Fibroblast of skin of back (primary cell): ENCODE measurements around the gene CSAD. TPM values are rescaled to one million over a fixed set of nuclear protein-coding genes. Genes with fewer than 3 reads are reported as not detected.
A peak's percentile ranks its signal among the peaks of the same experiment; 100 is the strongest.

Experiments used
- DNase-seq: peaks from one replicate; pipeline ENCODE4 v3.0.0-alpha.2; 2013
- polyA plus RNA-seq, 2 experiments: library from polyadenylated mRNA; unstranded; fragments of 120-200 nt; gene quantifications; one replicate each; pipeline ENCODE4 v1.2.1, GENCODE V29; 2013; ENCODE audit not compliant: insufficient read length in 2 of 2

Gene CSAD
- 13.6 TPM for polyA plus RNA-seq (2013, experiment 1 of 2; ENCODE audit: insufficient read length)
- 10.2 TPM for polyA plus RNA-seq (2013, experiment 2 of 2; ENCODE audit: insufficient read length)

- DNase-seq = peak; percentile 98
Observed at GRCh38 chr12:53180220-53180930, at the start of gene CSAD, which contains the start of gene ZNF740. CSAD (minus strand) TSS chr12:53180925; CDS start chr12:53173470, 7,455 bp downstream. ZNF740 (plus strand) TSS chr12:53180722; CDS start chr12:53181984, 1,262 bp downstream.

GRCh38 chr12:53230108-53230845 lies 49.6 kb upstream of the CSAD start:
- DNase-seq = no peak

- no peak for DNase-seq
Observed at GRCh38 chr12:53229454-53229853, 48.7 kb upstream of the CSAD start.

- DNase-seq = no peak
Observed at GRCh38 chr12:53227836-53228235, 47.1 kb upstream of the CSAD start.

- no peak for DNase-seq
Observed at GRCh38 chr12:53227341-53227740, 46.6 kb upstream of the CSAD start.

GRCh38 chr12:53226815-53227214 lies 46.1 kb upstream of the CSAD start:
- DNase-seq = no peak

GRCh38 chr12:53225635-53226424 lies 45.1 kb upstream of the CSAD start:
- DNase-seq = no peak

GRCh38 chr12:53224897-53225634 lies 44.3 kb upstream of the CSAD start:
- no peak for DNase-seq

GRCh38 chr12:53224061-53224896 lies 43.6 kb upstream of the CSAD start:
- peak; percentile 34 for DNase-seq

- DNase-seq = peak; percentile 71
Observed at GRCh38 chr12:53223389-53224060, 42.8 kb upstream of the CSAD start.

- no peak for DNase-seq
Observed at GRCh38 chr12:53222806-53223261, 42.1 kb upstream of the CSAD start.

GRCh38 chr12:53222170-53222721 lies 41.5 kb upstream of the CSAD start:
- DNase-seq = peak; percentile 50

GRCh38 chr12:53221203-53222080 lies 40.7 kb upstream of the CSAD start:
- peak; percentile 72 for DNase-seq

- DNase-seq = peak; percentile 95
Observed at GRCh38 chr12:53220694-53221202, 40.0 kb upstream of the CSAD start.

- peak; percentile 74 for DNase-seq
Observed at GRCh38 chr12:53219956-53220693, 39.4 kb upstream of the CSAD start.

- DNase-seq = peak; percentile 51
Observed at GRCh38 chr12:53219292-53219955, 38.7 kb upstream of the CSAD start.

- DNase-seq = no peak
Observed at GRCh38 chr12:53218551-53219291, 38.0 kb upstream of the CSAD start.
